ENCODE data around the gene CHST1.

The CHST1 gene

DNA sequence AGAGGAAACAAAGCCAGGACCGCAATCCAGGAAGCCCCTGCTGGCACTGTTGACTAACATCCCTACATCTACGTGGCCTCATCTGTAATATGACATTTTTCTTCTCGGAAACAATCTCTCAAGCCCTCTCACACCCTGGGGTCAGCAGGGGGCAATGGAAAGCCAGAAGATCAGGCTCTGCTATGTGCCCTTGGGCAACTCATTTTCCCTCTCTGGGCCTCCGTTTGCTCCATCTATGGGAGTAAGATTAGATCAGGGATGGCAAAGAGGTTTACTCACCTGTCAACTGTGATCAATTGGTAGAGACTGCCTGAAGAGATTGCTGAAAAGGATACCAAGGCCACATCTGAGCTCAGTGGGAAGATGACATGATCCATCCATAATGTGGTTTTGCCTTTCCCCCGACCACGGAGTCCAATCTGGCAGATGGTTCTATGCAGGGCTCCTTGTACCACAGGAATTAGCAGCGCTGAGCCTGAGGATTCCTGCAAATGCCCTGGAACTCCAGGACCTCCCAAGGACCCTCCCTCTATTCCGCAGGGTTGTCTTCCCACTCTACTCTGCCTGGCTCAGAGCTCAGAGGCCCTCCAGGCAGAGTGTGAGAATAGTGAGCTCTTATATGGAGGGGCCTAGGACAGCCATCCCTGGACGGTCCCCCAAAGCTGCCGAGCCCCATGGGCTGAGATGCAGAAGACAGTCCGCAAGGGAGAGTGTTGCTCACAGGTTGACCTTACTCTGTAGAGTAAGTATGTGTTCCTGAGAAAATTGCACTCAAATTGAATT is 66.1 kb downstream of the CHST1 start:
- no peak for DNase-seq
